Hematopoietic multipotent progenitor cell (in vitro differentiated cells): ENCODE measurements around the gene PLEKHM2. TPM values are rescaled to one million over a fixed set of nuclear protein-coding genes. Genes with fewer than 3 reads are reported as not detected.

Experiments used
- DNase-seq, 3 donors: peaks; one replicate each; pipeline ENCODE4 v3.0.0-alpha.2; 2011 to 2015; ENCODE audit warnings: low read depth in 2 of 3, low spot score in 2 of 3
- total RNA-seq: library from RNA; depleted of rRNA; stranded (reverse); fragments of >200 nt; gene quantifications from one replicate; pipeline ENCODE4 v1.2.3, GENCODE V29; 2012

PLEKHM2 gene
- total RNA-seq, 1 donor, result 63.8 TPM

- no peak for DNase-seq
Observed at GRCh38 chr1:15701784-15702183, 17.7 kb downstream of the PLEKHM2 start.

- no peak for DNase-seq
Observed at GRCh38 chr1:15702722-15703550, 18.8 kb downstream of the PLEKHM2 start.

GRCh38 chr1:15703562-15703961 is 19.4 kb downstream of the PLEKHM2 start:
- no peak for DNase-seq

- DNase-seq, result no peak
Observed at GRCh38 chr1:15704526-15705183, 20.5 kb downstream of the PLEKHM2 start.

- DNase-seq, result no peak
Observed at GRCh38 chr1:15705184-15705566, 21.1 kb downstream of the PLEKHM2 start.

GRCh38 chr1:15706751-15707150 is 22.6 kb downstream of the PLEKHM2 start:
- DNase-seq, result no peak

GRCh38 chr1:15707239-15707925 is 23.3 kb downstream of the PLEKHM2 start:
- DNase-seq, result no peak

GRCh38 chr1:15708486-15709137 is 24.5 kb downstream of the PLEKHM2 start:
- no peak for DNase-seq

GRCh38 chr1:15709226-15709625 is 25.1 kb downstream of the PLEKHM2 start:
- no peak for DNase-seq

- DNase-seq, result no peak
Observed at GRCh38 chr1:15712168-15712567, 28.0 kb downstream of the PLEKHM2 start.

GRCh38 chr1:15714406-15715136 is 30.5 kb downstream of the PLEKHM2 start:
- no peak for DNase-seq

GRCh38 chr1:15717418-15718125 is 33.5 kb downstream of the PLEKHM2 start:
- DNase-seq, result no peak

GRCh38 chr1:15718199-15718601 is 34.1 kb downstream of the PLEKHM2 start:
- no peak for DNase-seq

GRCh38 chr1:15719381-15720120 is 35.4 kb downstream of the PLEKHM2 start:
- DNase-seq, result peak in 1 of 3 donors; percentile 25

GRCh38 chr1:15720861-15721260 is 36.7 kb downstream of the PLEKHM2 start:
- no peak for DNase-seq

- no peak for DNase-seq
Observed at GRCh38 chr1:15722411-15722810, 38.3 kb downstream of the PLEKHM2 start.

- DNase-seq, result no peak
Observed at GRCh38 chr1:15722836-15723532, 38.9 kb downstream of the PLEKHM2 start.

GRCh38 chr1:15723631-15724246 is 39.6 kb downstream of the PLEKHM2 start:
- DNase-seq, result no peak
